HG03432 (cell line): ENCODE measurements around the gene ZNF213.

Source experiments
- ATAC-seq: cut with Tn5 transposase; IDR thresholded peaks from one replicate; pipeline ENCODE4 v1.9.1; 2021; ENCODE audit warnings: mild to moderate bottlenecking, moderate library complexity; ENCODE audit not compliant: unreplicated experiment

ZNF213 gene

DNA sequence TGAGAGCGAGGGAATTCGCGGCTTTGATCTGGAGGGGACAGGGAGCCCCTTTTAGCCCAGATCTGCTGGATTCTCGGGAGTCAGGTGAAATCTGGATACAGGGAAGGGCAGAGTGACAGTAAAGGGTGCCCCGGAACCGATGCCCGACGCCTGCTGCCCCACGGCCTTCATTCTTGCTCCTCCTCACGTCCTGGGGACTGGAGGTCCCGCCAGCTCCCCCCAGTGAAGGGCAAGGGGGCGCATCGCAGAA, 53.8 kb downstream of the ZNF213 start:
- ATAC-seq, result no peak

DNA sequence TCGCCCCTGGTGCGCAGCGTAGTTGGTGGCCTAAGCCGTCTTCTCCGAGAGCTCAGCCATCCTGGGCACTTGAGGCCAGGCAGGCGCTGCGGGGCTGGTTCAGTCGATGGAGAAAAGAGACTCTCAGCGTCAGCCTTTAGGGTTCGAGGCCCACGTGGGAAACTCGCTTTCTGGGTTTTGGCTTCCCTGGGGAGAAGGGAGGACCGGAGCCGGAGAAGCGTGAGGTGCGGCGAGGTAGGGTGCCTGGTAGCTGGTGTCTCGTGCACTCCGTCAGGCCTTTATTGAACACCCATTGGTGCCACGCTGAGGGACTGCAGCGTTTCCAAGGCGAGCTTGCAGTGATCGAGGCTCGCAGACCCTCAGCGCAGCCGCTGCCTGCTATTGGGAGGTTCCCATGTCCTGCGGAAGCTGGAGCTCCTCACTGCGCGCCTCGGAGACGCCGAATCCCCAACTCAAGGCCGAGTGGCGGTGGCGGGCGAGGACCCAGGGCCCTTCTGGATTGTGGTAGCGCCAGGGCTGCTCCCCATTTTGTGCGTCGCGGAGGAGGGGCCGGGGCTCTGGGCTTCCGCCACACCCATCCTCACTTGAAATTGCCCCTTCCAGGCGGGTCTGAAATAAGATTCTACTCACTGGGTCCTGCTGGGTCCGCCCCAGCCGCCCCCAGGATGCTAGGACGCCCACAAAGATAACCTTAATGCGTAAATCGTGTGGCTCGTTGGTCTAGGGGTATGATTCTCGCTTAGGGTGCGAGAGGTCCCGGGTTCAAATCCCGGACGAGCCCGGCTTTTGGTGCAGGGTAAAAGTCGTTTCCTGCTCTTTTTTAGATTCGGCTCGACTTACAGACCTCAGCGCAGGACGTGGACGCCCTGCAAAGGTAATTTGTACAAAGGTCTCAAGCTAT, 54.3 kb downstream of the ZNF213 start:
- ATAC-seq, result peak; percentile 38

- no peak for ATAC-seq
Observed at GRCh38 chr16:3189869-3190268, 55.0 kb downstream of the ZNF213 start.

- no peak for ATAC-seq
Observed at GRCh38 chr16:3190949-3191353, 56.1 kb downstream of the ZNF213 start.
